Stimulated activated CD4-positive, alpha-beta T cell treated with anti-CD3 and anti-CD28 coated beads, Interleukin-2, amount 100 ng/mL, for 24 hours (primary cell): Measurements from ENCODE around the gene MCUR1.
"Not testable (repeated sequence)": the region's sequence is repeated elsewhere in the genome, so short reads cannot be mapped to it uniquely, and the experiment has no call there.

Source experiments
- DNase-seq, 2 donors: peaks; one replicate each; pipeline ENCODE4 v3.0.0-alpha.2; 2020

Gene MCUR1

GRCh38 chr6:13814176-13814937, at the start of gene MCUR1:
MCUR1 (minus strand) TSS chr6:13814557; CDS start chr6:13814429, 128 bp downstream.
- peak; percentile 82 to 86 for DNase-seq

- no peak for DNase-seq
These were observed 49.4 kb upstream of the MCUR1 start for GRCh38 chr6:13863699-13864155.

- not testable (repeated sequence) for DNase-seq
These were observed 46.3 kb upstream of the MCUR1 start for GRCh38 chr6:13860556-13861185.

- DNase-seq: no peak
These were observed 45.7 kb upstream of the MCUR1 start for GRCh38 chr6:13859871-13860555.

- no peak for DNase-seq
These were observed 40.4 kb upstream of the MCUR1 start for GRCh38 chr6:13854716-13855250.

GRCh38 chr6:13853871-13854270, 39.5 kb upstream of the MCUR1 start:
- no peak for DNase-seq

- no peak for DNase-seq
These were observed 37.4 kb upstream of the MCUR1 start for GRCh38 chr6:13851803-13852202.

GRCh38 chr6:13851330-13851729, 37.0 kb upstream of the MCUR1 start:
- no peak for DNase-seq

- DNase-seq: not testable (repeated sequence)
These were observed 36.3 kb upstream of the MCUR1 start for GRCh38 chr6:13850690-13851089.

GRCh38 chr6:13848522-13849150, 34.3 kb upstream of the MCUR1 start:
- no peak for DNase-seq

- no peak for DNase-seq
These were observed 33.1 kb upstream of the MCUR1 start for GRCh38 chr6:13847326-13848050.

- no peak for DNase-seq
These were observed 32.5 kb upstream of the MCUR1 start for GRCh38 chr6:13846841-13847240.

- no peak for DNase-seq
These were observed 27.6 kb upstream of the MCUR1 start for GRCh38 chr6:13841936-13842335.

- DNase-seq: no peak
These were observed 24.3 kb upstream of the MCUR1 start for GRCh38 chr6:13838616-13839015.

GRCh38 chr6:13836170-13836569, 21.8 kb upstream of the MCUR1 start:
- DNase-seq: no peak

GRCh38 chr6:13834790-13835189, 20.4 kb upstream of the MCUR1 start:
- no peak for DNase-seq

GRCh38 chr6:13834018-13834417, 19.7 kb upstream of the MCUR1 start:
- DNase-seq: not testable (repeated sequence)

- DNase-seq: no peak
These were observed 18.4 kb upstream of the MCUR1 start for GRCh38 chr6:13832778-13833177.

- no peak for DNase-seq
These were observed 17.3 kb upstream of the MCUR1 start for GRCh38 chr6:13831615-13832014.

GRCh38 chr6:13830803-13831202, 16.4 kb upstream of the MCUR1 start:
- no peak for DNase-seq

GRCh38 chr6:13829419-13829818, 15.1 kb upstream of the MCUR1 start:
- not testable (repeated sequence) for DNase-seq

GRCh38 chr6:13828656-13829301, 14.4 kb upstream of the MCUR1 start:
- not testable (repeated sequence) for DNase-seq
